Fibroblast of mammary gland (primary cell): ENCODE measurements around the gene ZBED5.

Experiments used
- DNase-seq: peaks from one replicate; pipeline ENCODE4 v3.0.0-alpha.2; 2010; ENCODE audit warnings: low read depth
- H3K4me3 ChIP-seq: 2 replicates; pipeline ENCODE4 v1.5.1; 2011; ENCODE audit warnings: low read depth, mild to moderate bottlenecking, low read length, moderate library complexity; ENCODE audit not compliant: control insufficient read depth
- CTCF ChIP-seq: conservative IDR thresholded peaks from 2 replicates; pipeline ENCODE4 v1.5.1; 2011; ENCODE audit warnings: low read depth, low read length, inconsistent platforms; ENCODE audit not compliant: control insufficient read depth, insufficient read depth

The ZBED5 gene

GRCh38 chr11:10878408-10879214, 20.8 kb upstream of the ZBED5 start:
- peak; percentile 83 for DNase-seq
- H3K4me3 ChIP-seq: no peak overlapping the region
- TF ChIP-seq CTCF: peak; percentile 96

GRCh38 chr11:10876158-10876557, 18.3 kb upstream of the ZBED5 start:
- TF ChIP-seq CTCF: no peak
- H3K4me3 ChIP-seq: no peak overlapping the region
- no peak for DNase-seq

GRCh38 chr11:10875430-10876021, 17.7 kb upstream of the ZBED5 start:
- no peak for DNase-seq
- H3K4me3 ChIP-seq: no peak overlapping the region
- no peak for TF ChIP-seq CTCF

- H3K4me3 ChIP-seq: no peak overlapping the region
- no peak for DNase-seq
- TF ChIP-seq CTCF: no peak
Measured at GRCh38 chr11:10872097-10872496, 14.2 kb upstream of the ZBED5 start.

- no peak for TF ChIP-seq CTCF
- no peak overlapping the region for H3K4me3 ChIP-seq
- DNase-seq: no peak
Measured at GRCh38 chr11:10868352-10868751, 10.5 kb upstream of the ZBED5 start.

- H3K4me3 ChIP-seq: no peak overlapping the region
- peak; percentile 73 for DNase-seq
- no peak for TF ChIP-seq CTCF
Measured at GRCh38 chr11:10866893-10867331, 9.1 kb upstream of the ZBED5 start.
